OCI-LY7 (cell line): ENCODE measurements around the gene ROPN1L. TPM values are rescaled to one million over a fixed set of nuclear protein-coding genes. Genes with fewer than 3 reads are reported as not detected.

Source experiments
- BruUV-seq: library from RNA; stranded (reverse); fragments of 400-500 nt; replicated peaks from 2 replicates; lab custom pipeline; 2021; lab: Mats Ljungman, UMichigan
- CTCF ChIA-PET: fragments of 300-600 bp; sonication (Branson Sonifier 250); formaldehyde crosslinking; loops from one replicate; lab custom pipeline; 2022; ENCODE audit warnings: antibody characterized with exemption; ENCODE audit not compliant: unreplicated experiment; lab: Charles Lee
- POLR2A ChIA-PET: fragments of 300-600 bp; sonication (Branson Sonifier 250); formaldehyde crosslinking; loops from one replicate; lab custom pipeline; 2022; ENCODE audit warnings: antibody characterized with exemption; lab: Charles Lee
- DNase-seq: peaks from one replicate; pipeline ENCODE4 v3.0.0-alpha.2; 2015; ENCODE audit warnings: low spot score
- H2AFZ ChIP-seq: fragments of 200-600 bp; sonication (generic), shearing (Covaris generic); 2 replicates; pipeline ENCODE4 v1.6.1; 2014; ENCODE audit warnings: mild to moderate bottlenecking, antibody characterized with exemption, low read length, moderate library complexity
- H3K27ac ChIP-seq: fragments of 200-600 bp; sonication (generic); 2 replicates; pipeline ENCODE4 v1.5.1; 2014; ENCODE audit warnings: mixed run types, low read depth, mild to moderate bottlenecking, moderate library complexity, low read length, inconsistent platforms; ENCODE audit not compliant: poor library complexity, severe bottlenecking
- H3K36me3 ChIP-seq: fragments of 200-600 bp; sonication (generic); 2 replicates; pipeline ENCODE4 v1.6.1; 2014; ENCODE audit warnings: mild to moderate bottlenecking, antibody characterized with exemption, low read length, moderate library complexity, mixed read lengths; ENCODE audit not compliant: insufficient read depth
- H3K4me1 ChIP-seq: fragments of 200-600 bp; sonication (generic); 2 replicates; pipeline ENCODE4 v1.5.1; 2014; ENCODE audit warnings: mild to moderate bottlenecking, low read length; ENCODE audit not compliant: insufficient read depth, poor library complexity, severe bottlenecking
- H3K4me2 ChIP-seq: fragments of 200-600 bp; sonication (generic); 2 replicates; pipeline ENCODE4 v1.6.1; 2014; ENCODE audit warnings: mild to moderate bottlenecking, low read length
- H3K4me3 ChIP-seq: fragments of 200-600 bp; sonication (generic); 2 replicates; pipeline ENCODE4 v1.5.1; 2014; ENCODE audit warnings: mild to moderate bottlenecking, low read depth, low read length; ENCODE audit not compliant: poor library complexity, severe bottlenecking
- H3K79me2 ChIP-seq: fragments of 200-600 bp; sonication (generic); 2 replicates; pipeline ENCODE4 v1.6.1; 2016; ENCODE audit warnings: low read depth, mild to moderate bottlenecking, low read length, moderate library complexity, mixed read lengths; ENCODE audit not compliant: insufficient read depth
- H3K9me2 ChIP-seq: fragments of 200-600 bp; sonication (generic); 2 replicates; pipeline ENCODE4 v1.6.1; 2016; ENCODE audit warnings: mild to moderate bottlenecking, low read length, mixed read lengths; ENCODE audit not compliant: insufficient read depth
- H3K9me3 ChIP-seq: fragments of 200-600 bp; sonication (generic); 2 replicates; pipeline ENCODE4 v1.6.1; 2014; ENCODE audit warnings: mild to moderate bottlenecking, mixed run types, low read length, mixed read lengths
- H4K20me1 ChIP-seq: fragments of 200-600 bp; sonication (generic); 2 replicates; pipeline ENCODE4 v1.6.1; 2014; ENCODE audit warnings: mild to moderate bottlenecking, antibody characterized with exemption, low read length, moderate library complexity, mixed read lengths; ENCODE audit not compliant: insufficient read depth
- EZH2phosphoT487 ChIP-seq: fragments of 200-600 bp; sonication (generic); IDR thresholded peaks from 2 replicates; pipeline ENCODE4 v1.6.1; 2018; ENCODE audit warnings: low read depth, borderline replicate concordance, mild to moderate bottlenecking, mixed run types, antibody characterized with exemption, low read length, moderate library complexity, mixed read lengths
- intact Hi-C: fragments of 100-400 bp; cut with micrococcal nuclease; formaldehyde crosslinking; loops from one replicate; pipeline ENCODE4 v1.10.0; 2022; ENCODE audit not compliant: unreplicated experiment
- total RNA-seq, 2 experiments: library from RNA; depleted of rRNA in 1 of 2; stranded (reverse); fragments of >200 nt in 1 of 2; shearing (Covaris generic) in 1 of 2; gene quantifications; 2 replicates each; pipeline ENCODE4 v1.2.3, GENCODE V29; 2014 to 2022
- TF ChIP-seq, protein P1 (sequence below): fragments of 200-600 bp; sonication (generic); conservative IDR thresholded peaks from 2 replicates; pipeline ENCODE4 v1.5.1; 2014; ENCODE audit warnings: mild to moderate bottlenecking, antibody characterized with exemption, low read length, moderate library complexity, mixed read lengths

ROPN1L gene
- total RNA-seq, 2 experiments from 2014 or later, result 0.35 to 0.36 TPM

- no peak for DNase-seq
- intact Hi-C loops, result no loop called here
- POLR2A ChIA-PET, result interaction anchor here (0.8 to 1.0 kb wide), 2 partner anchors 37 to 59 kb away, joined by 3 read pairs; no protein-coding TSS in a partner anchor
Measured at GRCh38 chr5:10497554-10497953, 55.9 kb downstream of the ROPN1L start.

DNA sequence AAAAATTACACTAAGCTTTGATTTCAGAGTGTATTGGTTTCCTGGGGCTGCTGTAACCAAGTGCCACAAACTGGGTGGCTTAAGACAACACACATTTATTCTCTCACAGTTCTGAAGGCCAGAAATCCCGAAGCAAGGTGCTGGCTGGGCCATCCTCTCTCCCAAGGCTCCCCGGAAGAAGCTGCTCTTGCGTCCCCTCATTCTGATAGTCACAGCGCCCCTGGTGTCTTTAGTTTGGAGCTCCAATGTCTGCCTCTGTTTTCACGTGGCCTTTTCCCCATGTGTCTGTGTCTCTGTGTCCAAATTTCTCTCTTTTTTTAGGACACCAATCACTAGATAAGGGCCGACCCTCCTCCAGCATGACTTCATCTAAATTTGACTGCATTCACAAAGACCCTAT lies 56.7 kb downstream of the ROPN1L start:
- no peaks in the 10 kb centered on the region for H3K4me1 ChIP-seq
- ChIA-PET POLR2A (interaction anchor here (1.0 to 1.1 kb wide), 3 partner anchors 8 to 58 kb away, joined by 3 to 4 read pairs (median 3); no protein-coding TSS in a partner anchor), CTCF (interaction anchor here (0.6 to 1.2 kb wide), 2 partner anchors 9 to 110 kb away, joined by 3 read pairs; no protein-coding TSS in a partner anchor)
- TF ChIP-seq, protein P1, sequence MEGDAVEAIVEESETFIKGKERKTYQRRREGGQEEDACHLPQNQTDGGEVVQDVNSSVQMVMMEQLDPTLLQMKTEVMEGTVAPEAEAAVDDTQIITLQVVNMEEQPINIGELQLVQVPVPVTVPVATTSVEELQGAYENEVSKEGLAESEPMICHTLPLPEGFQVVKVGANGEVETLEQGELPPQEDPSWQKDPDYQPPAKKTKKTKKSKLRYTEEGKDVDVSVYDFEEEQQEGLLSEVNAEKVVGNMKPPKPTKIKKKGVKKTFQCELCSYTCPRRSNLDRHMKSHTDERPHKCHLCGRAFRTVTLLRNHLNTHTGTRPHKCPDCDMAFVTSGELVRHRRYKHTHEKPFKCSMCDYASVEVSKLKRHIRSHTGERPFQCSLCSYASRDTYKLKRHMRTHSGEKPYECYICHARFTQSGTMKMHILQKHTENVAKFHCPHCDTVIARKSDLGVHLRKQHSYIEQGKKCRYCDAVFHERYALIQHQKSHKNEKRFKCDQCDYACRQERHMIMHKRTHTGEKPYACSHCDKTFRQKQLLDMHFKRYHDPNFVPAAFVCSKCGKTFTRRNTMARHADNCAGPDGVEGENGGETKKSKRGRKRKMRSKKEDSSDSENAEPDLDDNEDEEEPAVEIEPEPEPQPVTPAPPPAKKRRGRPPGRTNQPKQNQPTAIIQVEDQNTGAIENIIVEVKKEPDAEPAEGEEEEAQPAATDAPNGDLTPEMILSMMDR, result no peak
- no peak for TF ChIP-seq EZH2phosphoT487
- H3K9me3 ChIP-seq, result peaks cover 23% of the 10 kb centered on the region; the same call in 1 of the 2 replicates
- H3K4me3 ChIP-seq, result no peak overlapping the region
- DNase-seq, result no peak
- no TSS peak for BruUV-seq
- H2AFZ ChIP-seq, result peak overlapping the region; percentile 1; the same call in 1 of the 2 replicates
- no peaks in the 10 kb centered on the region for H3K9me2 ChIP-seq
- no peak overlapping the region for H3K4me2 ChIP-seq
- H4K20me1 ChIP-seq, result no peaks in the 10 kb centered on the region
- no peaks in the 10 kb centered on the region for H3K79me2 ChIP-seq
- no peak overlapping the region for H3K27ac ChIP-seq
- H3K36me3 ChIP-seq, result no peaks in the 10 kb centered on the region
- intact Hi-C loops, result no loop called here

More at GRCh38 chr5:10497554-10497953, 55.9 kb downstream of the ROPN1L start:
- H3K4me3 ChIP-seq, result no peak overlapping the region
- peaks cover 23% of the 10 kb centered on the region; the same call in 1 of the 2 replicates for H3K9me3 ChIP-seq
- no peak overlapping the region for H3K27ac ChIP-seq
- no peaks in the 10 kb centered on the region for H3K36me3 ChIP-seq
- BruUV-seq, result no TSS peak
- no peaks in the 10 kb centered on the region for H3K4me1 ChIP-seq
- H2AFZ ChIP-seq, result no peak overlapping the region
- no peaks in the 10 kb centered on the region for H4K20me1 ChIP-seq
- H3K79me2 ChIP-seq, result no peaks in the 10 kb centered on the region
- no peak overlapping the region for H3K4me2 ChIP-seq
- TF ChIP-seq, protein P1, result no peak
- TF ChIP-seq EZH2phosphoT487, result no peak
- CTCF ChIA-PET, result no interaction called here
- no peaks in the 10 kb centered on the region for H3K9me2 ChIP-seq

DNA sequence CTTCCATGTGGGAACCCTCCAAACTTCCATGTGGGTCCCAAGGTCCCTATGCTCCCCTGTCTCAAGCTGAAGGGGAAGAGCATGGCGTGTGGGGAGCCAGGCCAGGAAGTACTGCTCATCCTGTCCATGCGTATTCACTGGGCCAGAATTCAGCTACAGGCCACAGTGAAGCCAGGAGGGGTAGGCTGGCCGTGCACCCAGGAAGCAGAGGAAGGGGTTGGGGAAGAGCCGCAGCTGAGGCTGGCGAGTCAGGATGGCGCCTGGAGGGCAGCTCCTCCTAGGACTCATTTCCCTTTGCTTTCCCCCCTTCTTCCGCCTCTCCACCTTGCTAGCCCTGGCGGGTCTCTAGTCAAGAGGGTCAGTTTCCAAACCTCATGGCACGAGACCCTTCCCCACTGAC lies 57.4 kb downstream of the ROPN1L start:
- Histone ChIP-seq H2AFZ (no peak overlapping the region), H3K79me2 (no peaks in the 10 kb centered on the region), H4K20me1 (no peaks in the 10 kb centered on the region), H3K9me2 (no peaks in the 10 kb centered on the region), H3K27ac (no peak overlapping the region), H3K9me3 (peaks cover 17% of the 10 kb centered on the region; the same call in 1 of the 2 replicates), H3K4me2 (no peak overlapping the region), H3K4me1 (peaks cover 2% of the 10 kb centered on the region), H3K4me3 (no peak overlapping the region), H3K36me3 (no peaks in the 10 kb centered on the region)
- intact Hi-C loops, result no loop called here
- no TSS peak for BruUV-seq
- TF ChIP-seq, protein P1, result no peak
- TF ChIP-seq EZH2phosphoT487, result no peak
- CTCF ChIA-PET, result interaction anchor here (1.2 kb wide), 1 partner anchor 8 kb away, joined by 3 read pairs; no protein-coding TSS in a partner anchor
- no peak for DNase-seq
- POLR2A ChIA-PET, result interaction anchor here (0.7 to 1.1 kb wide), 3 partner anchors 8 to 18 kb away, joined by 3 to 4 read pairs (median 3); no protein-coding TSS in a partner anchor
